HG03039 (cell line): ENCODE measurements around the gene NEMP2.
"Not testable (repeated sequence)": the region's sequence is repeated elsewhere in the genome, so short reads cannot be mapped to it uniquely, and the experiment has no call there.

ENCODE experiments used
- ATAC-seq: cut with Tn5 transposase; IDR thresholded peaks from one replicate; pipeline ENCODE4 v1.9.1; 2021; ENCODE audit warnings: mild to moderate bottlenecking, moderate library complexity; ENCODE audit not compliant: unreplicated experiment

The NEMP2 gene

DNA sequence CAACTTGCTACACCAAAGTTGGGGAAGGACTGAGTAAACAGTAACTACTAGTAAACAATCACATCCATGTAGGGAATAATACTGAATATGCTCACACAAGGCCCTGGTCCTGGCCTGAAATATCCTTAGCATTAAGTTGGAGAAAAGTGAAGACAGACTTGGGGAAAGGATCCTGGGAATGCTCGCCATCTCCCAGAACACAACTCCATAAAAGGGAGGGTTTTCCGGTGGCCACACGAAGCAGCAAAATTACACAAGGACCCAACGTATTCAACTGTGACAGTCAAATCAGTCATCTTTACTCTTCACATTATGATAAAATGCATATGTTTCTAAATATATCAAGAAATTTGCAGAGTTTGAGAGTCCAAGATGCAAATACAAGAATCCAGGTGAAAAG lies 7.3 kb downstream of the NEMP2 start:
- ATAC-seq: no peak

DNA sequence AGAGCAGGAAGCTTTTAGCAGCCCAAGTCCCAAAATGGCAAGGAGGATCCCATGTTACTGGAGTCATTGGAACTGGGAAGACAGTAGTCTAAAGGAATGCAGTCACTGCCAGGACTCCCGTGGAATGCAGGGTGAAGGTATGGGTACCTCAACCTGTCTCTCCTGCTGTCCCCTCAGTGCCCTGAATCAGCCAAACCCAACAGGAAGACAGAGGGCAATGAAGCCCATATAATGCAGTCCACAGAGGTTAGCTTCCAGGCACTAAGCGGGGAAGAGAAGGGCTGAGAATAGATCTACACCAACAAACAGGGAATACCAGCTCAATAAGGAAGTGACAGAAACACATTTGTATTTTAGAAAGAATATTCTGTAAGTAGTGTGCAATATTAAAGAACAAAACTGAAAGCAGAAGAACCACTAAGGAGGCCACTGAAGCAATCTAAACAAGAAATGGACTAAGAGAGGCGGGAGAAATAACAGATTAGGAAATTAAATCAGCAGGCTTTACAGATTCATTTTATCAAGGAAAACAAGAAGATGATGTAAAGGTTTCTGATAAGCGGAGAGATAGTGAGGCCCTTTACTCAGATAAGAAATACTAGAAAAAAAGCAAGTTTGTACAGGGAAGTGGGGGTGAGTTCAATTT lies 8.3 kb downstream of the NEMP2 start:
- no peak for ATAC-seq

DNA sequence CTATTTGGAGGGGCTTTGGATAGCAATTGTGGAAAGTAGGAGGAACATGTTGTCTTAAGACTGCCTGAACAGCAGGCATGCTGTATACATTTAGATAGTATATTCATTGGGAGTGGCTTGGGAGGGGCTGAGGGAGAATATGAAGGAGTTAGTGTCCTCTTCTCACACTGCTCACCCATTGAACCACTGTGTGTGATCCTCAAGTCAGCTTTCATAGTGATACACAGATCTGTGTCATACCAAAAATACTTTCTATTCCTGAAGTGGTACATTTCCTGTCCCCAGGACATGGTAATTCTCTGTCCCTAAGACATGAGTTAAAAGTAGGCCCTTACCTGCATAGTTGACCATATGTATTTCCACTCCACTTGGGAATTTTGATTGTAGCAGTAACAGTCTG lies 9.6 kb downstream of the NEMP2 start:
- no peak for ATAC-seq

- ATAC-seq: no peak
Measured at GRCh38 chr2:190519975-190520767, 14.4 kb downstream of the NEMP2 start.

DNA sequence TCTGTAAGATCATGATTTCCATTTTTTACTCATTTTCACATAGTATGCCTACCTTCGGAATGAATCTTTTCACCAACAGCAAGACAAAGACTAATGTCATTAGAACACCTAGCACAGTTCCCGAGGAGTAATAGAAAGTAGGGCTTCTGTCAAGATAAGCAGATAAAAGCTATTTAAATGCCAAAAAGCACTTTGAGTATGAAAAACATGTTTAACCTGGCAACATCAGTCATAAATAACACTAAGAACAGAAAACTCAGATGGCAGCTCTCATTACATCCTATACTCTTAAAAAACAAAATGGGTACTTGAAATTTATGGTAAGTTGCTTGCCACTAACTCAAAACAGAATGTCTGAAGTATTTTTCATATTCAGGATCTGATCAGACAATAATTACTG lies 17.1 kb downstream of the NEMP2 start:
- ATAC-seq: no peak

DNA sequence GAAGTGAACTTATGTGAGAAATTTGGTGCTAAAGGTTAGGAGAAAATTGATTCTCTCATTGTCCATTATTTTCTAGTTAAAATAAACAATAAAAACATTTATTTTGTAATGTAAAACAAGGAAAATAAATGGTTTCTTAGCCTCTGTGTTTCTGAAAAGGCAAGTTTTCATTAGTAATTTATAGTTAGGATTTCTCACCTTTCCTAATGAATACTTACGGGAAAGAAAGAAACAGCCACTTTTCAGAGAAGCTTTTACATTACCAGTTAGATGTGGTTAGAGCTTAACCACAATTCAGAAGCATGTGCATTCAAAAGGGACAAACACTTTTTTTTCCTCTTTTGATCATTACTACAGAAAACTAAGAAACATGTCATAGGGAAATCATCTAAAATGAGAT lies 18.8 kb downstream of the NEMP2 start:
- ATAC-seq: no peak

DNA sequence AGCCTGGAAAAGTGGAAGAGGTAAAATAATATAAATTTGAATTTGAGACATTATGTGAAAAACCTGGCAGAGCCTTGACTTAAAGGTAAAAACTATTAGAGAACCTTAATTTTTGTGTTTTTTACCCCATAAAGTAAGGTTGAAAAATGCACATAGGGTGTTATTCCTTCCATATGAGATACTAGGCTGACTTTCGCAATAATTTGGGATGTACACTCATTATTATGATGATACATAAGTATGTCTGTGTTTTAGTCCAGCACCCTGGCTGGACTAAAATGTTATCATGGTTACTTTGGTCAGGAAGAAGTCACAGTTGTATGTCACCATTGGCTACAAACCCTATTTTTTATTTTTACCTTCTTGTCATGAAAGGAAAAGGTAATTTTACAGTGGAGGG lies 19.8 kb downstream of the NEMP2 start:
- no peak for ATAC-seq

DNA sequence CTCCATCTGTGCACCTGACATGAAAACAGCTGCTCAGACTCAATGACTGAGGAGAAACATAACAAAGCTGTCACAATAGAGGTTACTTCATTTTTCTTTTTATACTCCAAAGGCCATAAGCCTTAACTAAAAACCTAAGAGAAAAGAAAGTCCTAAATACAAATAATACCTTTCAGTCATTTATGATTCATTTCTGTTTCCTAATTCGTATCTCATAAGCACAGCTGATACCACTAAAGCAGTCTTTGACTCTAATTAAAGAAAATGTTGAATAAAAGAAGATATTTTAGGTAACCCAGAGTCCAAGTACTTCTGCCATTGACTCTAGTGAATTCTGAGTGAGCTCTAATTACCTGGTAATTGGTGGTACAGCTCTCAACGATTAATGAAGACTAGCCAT lies 20.6 kb downstream of the NEMP2 start:
- ATAC-seq: no peak

- ATAC-seq: no peak
Measured at GRCh38 chr2:190512539-190513095, 21.9 kb downstream of the NEMP2 start.

DNA sequence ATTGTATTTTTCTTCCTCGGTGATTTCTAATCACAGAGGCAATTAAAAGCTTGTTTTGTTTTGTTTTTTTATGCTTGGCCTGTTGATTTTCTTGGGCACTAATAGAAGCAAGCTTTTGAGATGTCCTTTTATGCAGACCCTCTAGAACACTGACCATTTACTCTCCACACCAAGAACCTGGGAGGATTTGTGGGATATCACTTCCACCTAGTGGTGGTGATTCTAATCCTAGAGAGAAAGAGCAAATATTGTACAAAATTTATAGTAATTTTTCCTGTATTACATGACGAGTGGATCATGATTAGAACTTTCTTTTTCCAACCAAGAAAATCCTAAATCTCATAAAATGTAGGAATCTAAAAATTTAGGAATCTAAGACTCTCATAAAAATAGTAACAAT lies 23.4 kb downstream of the NEMP2 start:
- ATAC-seq: no peak

- ATAC-seq: not testable (repeated sequence)
Measured at GRCh38 chr2:190509895-190510294, 24.6 kb downstream of the NEMP2 start.

- no peak for ATAC-seq
Measured at GRCh38 chr2:190507135-190507534, 27.4 kb downstream of the NEMP2 start.

- ATAC-seq: no peak
Measured at GRCh38 chr2:190506666-190507065, 27.9 kb downstream of the NEMP2 start.

DNA sequence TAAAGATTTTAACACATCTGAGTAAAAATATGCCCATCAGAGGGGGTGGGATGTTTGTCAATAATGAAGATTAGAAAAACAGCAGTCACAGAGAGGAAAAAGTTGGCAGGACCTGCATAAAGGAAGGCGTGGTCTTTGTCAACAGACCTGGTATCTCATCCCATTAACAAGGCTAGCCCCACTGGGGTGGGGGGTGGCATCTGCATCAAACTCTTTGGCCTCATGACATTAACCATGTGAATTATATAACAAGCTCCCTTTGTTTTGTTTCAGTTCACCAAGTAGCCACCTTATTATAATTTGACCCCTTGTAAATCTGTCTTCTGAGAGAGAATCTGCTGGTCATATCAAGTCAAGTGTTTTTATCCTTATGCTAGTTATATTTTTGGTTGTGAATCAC lies 28.8 kb downstream of the NEMP2 start:
- ATAC-seq: no peak

DNA sequence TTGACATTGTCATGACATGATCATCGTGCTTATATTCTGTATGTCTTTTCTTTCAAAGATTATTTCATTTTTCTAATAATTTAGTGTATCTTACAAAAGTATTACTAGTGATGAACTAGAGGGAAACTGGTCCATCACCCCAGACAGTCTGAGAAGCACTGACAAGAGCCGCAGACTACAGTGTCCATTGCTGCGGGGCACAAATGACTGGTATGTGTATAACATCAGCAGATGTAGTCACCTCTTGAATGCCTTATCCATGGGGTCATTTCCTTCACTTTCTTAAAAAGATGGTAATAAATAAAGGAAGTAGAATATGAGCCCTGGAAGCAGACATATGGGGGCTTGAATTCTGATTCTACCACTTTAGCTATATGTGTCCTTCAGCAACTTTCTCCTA lies 29.6 kb downstream of the NEMP2 start:
- no peak for ATAC-seq

- no peak for ATAC-seq
Measured at GRCh38 chr2:190503088-190503487, 31.4 kb downstream of the NEMP2 start.

GRCh38 chr2:190501702-190502407 lies 32.7 kb downstream of the NEMP2 start:
- ATAC-seq: no peak

DNA sequence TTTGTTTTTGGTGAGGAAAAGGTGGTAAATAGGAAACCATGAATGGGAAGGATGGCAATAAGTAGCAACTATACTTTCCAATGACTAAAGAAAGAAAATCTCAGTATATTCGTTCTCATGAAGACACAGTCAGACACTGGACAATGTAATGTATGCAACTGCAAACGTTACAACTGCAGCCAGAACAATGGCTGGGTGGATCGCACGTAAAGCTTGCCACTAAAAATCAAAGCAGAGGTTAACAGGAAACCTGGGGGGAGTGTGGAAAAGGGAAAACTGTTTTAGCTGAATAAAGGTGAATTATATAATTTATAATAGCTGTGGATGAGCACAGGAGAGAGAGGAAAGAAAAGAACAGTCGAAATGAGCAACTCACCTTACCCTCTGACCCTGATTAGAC lies 33.3 kb downstream of the NEMP2 start:
- ATAC-seq: no peak

- no peak for ATAC-seq
Measured at GRCh38 chr2:190500054-190500502, 34.4 kb downstream of the NEMP2 start.

- ATAC-seq: no peak
Measured at GRCh38 chr2:190499273-190499672, 35.2 kb downstream of the NEMP2 start.

DNA sequence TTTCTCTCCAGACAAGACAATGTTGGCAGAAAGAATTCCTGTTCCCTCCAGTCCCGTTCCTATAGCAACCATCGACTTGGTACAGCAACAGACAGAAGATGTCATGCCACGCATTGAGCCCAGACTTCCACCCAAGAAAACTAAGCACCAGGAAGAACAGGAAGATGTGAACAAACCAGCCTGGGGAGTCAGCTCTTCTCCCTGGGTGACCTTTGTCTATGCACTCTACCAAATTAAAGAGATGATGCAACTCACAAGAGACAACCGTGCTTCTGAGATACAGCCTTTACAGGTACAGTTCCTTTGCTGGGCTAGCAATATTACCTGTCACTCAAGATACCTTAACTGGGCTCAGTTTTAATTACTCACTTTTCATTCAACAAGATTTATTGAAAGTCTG lies 37.1 kb downstream of the NEMP2 start:
- no peak for ATAC-seq
